Measurements from ENCODE around the gene NOTO.

GRCh38 chr2:73212448-73213176, 10.2 kb downstream of the NOTO start:
- TF ChIP-seq GATA2 (IDR thresholded peaks at IDR 0.05; ENCODE audit: low read depth, low read length): no peak
- no peak for TF ChIP-seq GATA3 (IDR thresholded peaks at IDR 0.05; ENCODE audit: low read depth, low read length)

Measured in SH-SY5Y (cell line).